ENCODE data around the gene PAXIP1.

DNA sequence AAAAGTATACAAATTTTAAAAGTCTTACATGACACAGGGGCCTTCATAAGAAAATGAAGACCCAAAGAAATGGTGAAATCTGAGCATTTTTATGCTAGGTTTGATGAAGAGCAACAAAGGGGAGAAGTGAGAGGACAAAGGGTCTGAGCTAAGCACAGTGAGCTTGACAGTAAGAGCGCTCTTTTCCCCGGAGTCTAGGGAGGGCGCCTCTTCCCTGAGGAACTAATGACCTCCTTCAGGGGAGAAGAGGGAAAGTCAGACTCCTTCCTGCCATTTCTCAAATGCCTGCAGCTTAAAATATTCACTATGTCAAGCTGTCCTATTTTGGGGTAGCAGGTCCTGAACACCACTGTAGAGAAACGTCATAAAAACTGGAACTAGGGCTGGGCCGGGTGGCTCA lies 18.1 kb upstream of the PAXIP1 start:
- TF ChIP-seq, protein P1, sequence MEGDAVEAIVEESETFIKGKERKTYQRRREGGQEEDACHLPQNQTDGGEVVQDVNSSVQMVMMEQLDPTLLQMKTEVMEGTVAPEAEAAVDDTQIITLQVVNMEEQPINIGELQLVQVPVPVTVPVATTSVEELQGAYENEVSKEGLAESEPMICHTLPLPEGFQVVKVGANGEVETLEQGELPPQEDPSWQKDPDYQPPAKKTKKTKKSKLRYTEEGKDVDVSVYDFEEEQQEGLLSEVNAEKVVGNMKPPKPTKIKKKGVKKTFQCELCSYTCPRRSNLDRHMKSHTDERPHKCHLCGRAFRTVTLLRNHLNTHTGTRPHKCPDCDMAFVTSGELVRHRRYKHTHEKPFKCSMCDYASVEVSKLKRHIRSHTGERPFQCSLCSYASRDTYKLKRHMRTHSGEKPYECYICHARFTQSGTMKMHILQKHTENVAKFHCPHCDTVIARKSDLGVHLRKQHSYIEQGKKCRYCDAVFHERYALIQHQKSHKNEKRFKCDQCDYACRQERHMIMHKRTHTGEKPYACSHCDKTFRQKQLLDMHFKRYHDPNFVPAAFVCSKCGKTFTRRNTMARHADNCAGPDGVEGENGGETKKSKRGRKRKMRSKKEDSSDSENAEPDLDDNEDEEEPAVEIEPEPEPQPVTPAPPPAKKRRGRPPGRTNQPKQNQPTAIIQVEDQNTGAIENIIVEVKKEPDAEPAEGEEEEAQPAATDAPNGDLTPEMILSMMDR (conservative IDR thresholded peaks at IDR 0.05): no peak
- TF ChIP-seq EZH2 (IDR thresholded peaks at IDR 0.05; ENCODE audit: low read depth): no peak
